ENCODE measurements around the gene STIP1. TPM values are rescaled to one million over a fixed set of nuclear protein-coding genes. Genes with fewer than 3 reads are reported as not detected.
A peak's percentile ranks its signal among the peaks of the same experiment; 100 is the strongest.

The STIP1 gene
- total RNA-seq (10 to 100 TPM; 51.3 to 58.1 TPM), polyA plus RNA-seq (10 to 100 TPM; 22.6 to 33.7 TPM)

GRCh38 chr11:64185693-64186491, at the start of gene STIP1:
TSS of gene STIP1 (plus strand) at chr11:64186171. CDS start at chr11:64186262, 91 bp downstream.
- peak; percentile 99 for DNase-seq (ENCODE audit: low spot score)
- under 1% methylated on average over 74 of the region's 74 CpGs for WGBS
- Histone ChIP-seq H3K4me3 (ENCODE audit: low read depth in 1 of 3, low read length in 3 of 3) (peak within 1 kb of the TSS; percentile 57 to 83 (median 65)), H3K9ac (ENCODE audit: low read depth in 1 of 2, low read length in 2 of 2) (peak within 1 kb of the TSS; percentile 76 to 87), H3K4me1 (ENCODE audit: control insufficient read depth in 4 of 4, insufficient read depth in 4 of 4, low read length in 3 of 4) (peaks cover 2 to 25% (median 17%) of the 10 kb centered on the region in 4 donors), H3K9me3 (ENCODE audit: control insufficient read depth in 4 of 4, low read length in 3 of 4) (no peaks in the 10 kb centered on the region), H3K27me3 (ENCODE audit: control insufficient read depth in 4 of 4, insufficient read depth in 4 of 4, low read length in 3 of 4) (no peaks in the 10 kb centered on the region), H3K36me3 (ENCODE audit: control insufficient read depth in 4 of 4, insufficient read depth in 3 of 4, low read depth in 1 of 4, low read length in 3 of 4) (no peaks in the 10 kb centered on the region), H3K27ac (ENCODE audit: low read depth in 1 of 2, low read length in 2 of 2) (peak within 1 kb of the TSS; percentile 92 to 95)
- TF ChIP-seq TAF1 (conservative IDR thresholded peaks at IDR 0.05): peak; percentile 72
- TF ChIP-seq FOXA1 (IDR thresholded peaks at IDR 0.05): no peak
- TF ChIP-seq, protein P1, sequence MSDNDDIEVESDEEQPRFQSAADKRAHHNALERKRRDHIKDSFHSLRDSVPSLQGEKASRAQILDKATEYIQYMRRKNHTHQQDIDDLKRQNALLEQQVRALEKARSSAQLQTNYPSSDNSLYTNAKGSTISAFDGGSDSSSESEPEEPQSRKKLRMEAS (IDR thresholded peaks at IDR 0.05): peak; percentile 94
- peak in 1 of 2 donors; percentile 22 for TF ChIP-seq JUND (IDR thresholded peaks at IDR 0.05)
- TF ChIP-seq CTCF (IDR thresholded peaks at IDR 0.05; ENCODE audit: low read depth, low read length, missing input control): peak; percentile 6
- peak; percentile 56 to 72 for TF ChIP-seq GABPA (IDR thresholded peaks at IDR 0.05 in 1 of 2, conservative IDR thresholded peaks at IDR 0.05 in 1 of 2)
- TF ChIP-seq RAD21 (IDR thresholded peaks at IDR 0.05): peak in 1 of 2 donors; percentile 52
- peak; percentile 96 for TF ChIP-seq YY1 (IDR thresholded peaks at IDR 0.05)
- TF ChIP-seq SP1 (IDR thresholded peaks at IDR 0.05): peak; percentile 100
- TF ChIP-seq, protein P2, sequence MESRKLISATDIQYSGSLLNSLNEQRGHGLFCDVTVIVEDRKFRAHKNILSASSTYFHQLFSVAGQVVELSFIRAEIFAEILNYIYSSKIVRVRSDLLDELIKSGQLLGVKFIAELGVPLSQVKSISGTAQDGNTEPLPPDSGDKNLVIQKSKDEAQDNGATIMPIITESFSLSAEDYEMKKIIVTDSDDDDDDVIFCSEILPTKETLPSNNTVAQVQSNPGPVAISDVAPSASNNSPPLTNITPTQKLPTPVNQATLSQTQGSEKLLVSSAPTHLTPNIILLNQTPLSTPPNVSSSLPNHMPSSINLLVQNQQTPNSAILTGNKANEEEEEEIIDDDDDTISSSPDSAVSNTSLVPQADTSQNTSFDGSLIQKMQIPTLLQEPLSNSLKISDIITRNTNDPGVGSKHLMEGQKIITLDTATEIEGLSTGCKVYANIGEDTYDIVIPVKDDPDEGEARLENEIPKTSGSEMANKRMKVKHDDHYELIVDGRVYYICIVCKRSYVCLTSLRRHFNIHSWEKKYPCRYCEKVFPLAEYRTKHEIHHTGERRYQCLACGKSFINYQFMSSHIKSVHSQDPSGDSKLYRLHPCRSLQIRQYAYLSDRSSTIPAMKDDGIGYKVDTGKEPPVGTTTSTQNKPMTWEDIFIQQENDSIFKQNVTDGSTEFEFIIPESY (IDR thresholded peaks at IDR 0.05): peak; percentile 54
- TF ChIP-seq NR2F2 (IDR thresholded peaks at IDR 0.05): peak; percentile 29
- no peak for TF ChIP-seq HNF4A (conservative IDR thresholded peaks at IDR 0.05)
- no peak for TF ChIP-seq REST (IDR thresholded peaks at IDR 0.05)
- TF ChIP-seq EGR1 (IDR thresholded peaks at IDR 0.05; ENCODE audit: low read depth in 2 of 2): peak; percentile 94 to 98
- TF ChIP-seq RXRA (IDR thresholded peaks at IDR 0.05): peak in 1 of 2 donors; percentile 43
- TF ChIP-seq ATF3 (IDR thresholded peaks at IDR 0.05): peak; percentile 18
- no peak for TF ChIP-seq FOXA2 (IDR thresholded peaks at IDR 0.05)
- TF ChIP-seq HNF4G (IDR thresholded peaks at IDR 0.05): no peak

Measured in liver (tissue), 9 donors.